ENCODE measurements around the gene POLR1B. TPM values are rescaled to one million over a fixed set of nuclear protein-coding genes. Genes with fewer than 3 reads are reported as not detected.

The POLR1B gene
- total and polyA plus RNA-seq, 10 of the 15 experiments (the other 5 are each of a cell fraction or from before 2014, with no cell fraction given): 13.4 to 55.8 (median 35.9) TPM

GRCh38 chr2:112603731-112604130, 61.5 kb downstream of the POLR1B start:
- in situ Hi-C loops (cut with MboI): loop anchor here (5.0 kb wide), 1 partner anchor 119 kb away; the partner anchor contains the start of gene NT5DC4
- BruUV-seq (replicated peaks): no TSS peak

More at GRCh38 chr2:112603731-112604130, 61.5 kb downstream of the POLR1B start:
- no peaks in the 10 kb centered on the region; the same call in 1 of the 2 replicates for H3K4me1 ChIP-seq (ENCODE audit: control insufficient read depth, insufficient read depth, low read length)
- RAD21 ChIA-PET (ENCODE audit: unreplicated experiment): interaction anchor here (5.8 to 8.3 kb wide), 2 partner anchors 23 to 124 kb away, joined by 57 to 132 read pairs; no protein-coding TSS in a partner anchor
- no peak overlapping the region for H3K4me2 ChIP-seq (ENCODE audit: control insufficient read depth, insufficient read depth)
- SMC1A ChIA-PET (ENCODE audit: uncharacterized antibody, unreplicated experiment): interaction anchor here (0.9 to 8.0 kb wide), 6 partner anchors 14 to 352 kb away, joined by 3 to 122 read pairs (median 5); no protein-coding TSS in a partner anchor
- H2AFZ ChIP-seq (ENCODE audit: control insufficient read depth, low read depth, low read length): no peak overlapping the region
- POLR2A ChIA-PET: interaction anchor here (0.6 kb wide), 1 partner anchor 120 kb away, joined by 3 read pairs; no protein-coding TSS in a partner anchor
- intact Hi-C loops (cut with micrococcal nuclease; ENCODE audit: unreplicated experiment): loop anchor here (5.0 kb wide), 1 partner anchor 354 kb away; no protein-coding TSS in a partner anchor
- H4K20me1 ChIP-seq (ENCODE audit: control insufficient read depth, insufficient read depth): no peaks in the 10 kb centered on the region
- no peak for FAIRE-seq
- no peaks in the 10 kb centered on the region for H3K27me3 ChIP-seq (replicated peaks in 1 of 2; ENCODE audit: control insufficient read depth in 2 of 2, insufficient read depth in 2 of 2, low read length in 1 of 2)
- CTCF ChIA-PET: interaction anchor here (0.7 to 15.3 kb wide), 5 partner anchors 22 to 338 kb away, joined by 3 to 286 read pairs (median 9); no protein-coding TSS in a partner anchor
- H3K9ac ChIP-seq (ENCODE audit: control insufficient read depth, insufficient read depth, low read length): no peak overlapping the region
- no peak for ATAC-seq
- TF ChIP-seq SP1 (IDR thresholded peaks at IDR 0.05; ENCODE audit: low read depth, low read length) (no peak), SMAD1 (IDR thresholded peaks at IDR 0.05; ENCODE audit: low read depth, partially characterized antibody) (no peak), IRF3 (IDR thresholded peaks at IDR 0.05) (no peak), HDAC6 (IDR thresholded peaks at IDR 0.05; ENCODE audit: unreplicated experiment) (no peak), ZNF592 (IDR thresholded peaks at IDR 0.05) (no peak)
- TF ChIP-seq, protein P1, sequence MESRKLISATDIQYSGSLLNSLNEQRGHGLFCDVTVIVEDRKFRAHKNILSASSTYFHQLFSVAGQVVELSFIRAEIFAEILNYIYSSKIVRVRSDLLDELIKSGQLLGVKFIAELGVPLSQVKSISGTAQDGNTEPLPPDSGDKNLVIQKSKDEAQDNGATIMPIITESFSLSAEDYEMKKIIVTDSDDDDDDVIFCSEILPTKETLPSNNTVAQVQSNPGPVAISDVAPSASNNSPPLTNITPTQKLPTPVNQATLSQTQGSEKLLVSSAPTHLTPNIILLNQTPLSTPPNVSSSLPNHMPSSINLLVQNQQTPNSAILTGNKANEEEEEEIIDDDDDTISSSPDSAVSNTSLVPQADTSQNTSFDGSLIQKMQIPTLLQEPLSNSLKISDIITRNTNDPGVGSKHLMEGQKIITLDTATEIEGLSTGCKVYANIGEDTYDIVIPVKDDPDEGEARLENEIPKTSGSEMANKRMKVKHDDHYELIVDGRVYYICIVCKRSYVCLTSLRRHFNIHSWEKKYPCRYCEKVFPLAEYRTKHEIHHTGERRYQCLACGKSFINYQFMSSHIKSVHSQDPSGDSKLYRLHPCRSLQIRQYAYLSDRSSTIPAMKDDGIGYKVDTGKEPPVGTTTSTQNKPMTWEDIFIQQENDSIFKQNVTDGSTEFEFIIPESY (IDR thresholded peaks at IDR 0.05): no peak
- no peaks in the 10 kb centered on the region for H3K9me3 ChIP-seq (replicated peaks; ENCODE audit: control insufficient read depth, insufficient read depth, low read length)
- H3K4me3 ChIP-seq: no peak overlapping the region
- DNase-seq (ENCODE audit: low read depth, low spot score): no peak
- 8% methylated on average over 2 of the region's 2 CpGs for WGBS (ENCODE audit: insufficient coverage, insufficient replicate concordance, low lambda C conversion rate, missing lambda C conversion rate)
- H3K36me3 ChIP-seq (ENCODE audit: control insufficient read depth in 2 of 2, insufficient read depth in 2 of 2, low read length in 1 of 2): no peaks in the 10 kb centered on the region
- no peak overlapping the region for H3K27ac ChIP-seq (ENCODE audit: control insufficient read depth, insufficient read depth)
- no peaks in the 10 kb centered on the region for H3K79me2 ChIP-seq (ENCODE audit: control insufficient read depth, insufficient read depth, low read length)

Data from GM12878 (cell line).